Left forelimb (tissue), 1 donor: ENCODE measurements around the gene EBF3.

ENCODE experiments used
- DNase-seq: peaks from one replicate; pipeline ENCODE4 v3.0.0-alpha.2; 2018; ENCODE audit warnings: low spot score

Gene EBF3

GRCh38 chr10:129887986-129888783, 75.9 kb downstream of the EBF3 start:
- no peak for DNase-seq

- DNase-seq = no peak
Observed at GRCh38 chr10:129887381-129887905, 76.6 kb downstream of the EBF3 start.

- no peak for DNase-seq
Observed at GRCh38 chr10:129886263-129886662, 77.8 kb downstream of the EBF3 start.

GRCh38 chr10:129885526-129885925, 78.5 kb downstream of the EBF3 start:
- DNase-seq = no peak

GRCh38 chr10:129884398-129885078, 79.5 kb downstream of the EBF3 start:
- no peak for DNase-seq

DNA sequence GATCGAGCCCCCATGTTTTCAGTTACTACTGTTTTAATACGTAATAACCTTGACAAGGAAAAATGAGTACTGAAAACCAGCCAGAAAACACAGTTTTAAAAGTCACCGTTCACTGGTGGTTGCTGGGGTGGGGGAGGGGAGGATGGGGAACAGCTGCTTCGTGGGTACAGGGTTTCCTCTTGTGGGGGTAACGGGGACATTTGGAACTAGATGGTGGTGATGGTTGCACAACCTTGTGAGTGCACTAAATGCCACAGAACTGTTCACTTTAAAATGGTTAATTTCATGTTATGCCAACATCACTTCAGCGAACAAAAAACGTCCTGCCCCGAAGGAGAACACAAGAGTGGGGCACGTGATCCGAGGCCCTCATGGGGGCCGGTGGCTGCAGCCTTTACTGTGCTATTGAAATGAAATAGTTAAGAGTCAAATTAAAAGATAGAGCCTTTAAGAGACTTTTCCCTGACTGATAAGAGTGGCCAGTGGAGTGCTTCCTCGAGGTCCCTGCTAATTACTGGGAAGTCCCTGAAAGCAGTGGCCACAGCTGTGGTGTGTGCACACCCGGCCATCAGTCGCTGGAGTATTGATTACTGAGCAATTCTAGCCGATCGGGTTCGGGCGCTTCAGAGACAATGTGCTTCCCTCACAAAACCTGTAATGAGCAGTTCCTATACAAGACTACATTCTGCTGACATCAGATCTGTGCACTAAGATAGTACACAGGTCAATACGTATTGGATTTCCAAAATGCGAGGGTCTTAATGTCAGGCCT, 80.3 kb downstream of the EBF3 start:
- no peak for DNase-seq

DNA sequence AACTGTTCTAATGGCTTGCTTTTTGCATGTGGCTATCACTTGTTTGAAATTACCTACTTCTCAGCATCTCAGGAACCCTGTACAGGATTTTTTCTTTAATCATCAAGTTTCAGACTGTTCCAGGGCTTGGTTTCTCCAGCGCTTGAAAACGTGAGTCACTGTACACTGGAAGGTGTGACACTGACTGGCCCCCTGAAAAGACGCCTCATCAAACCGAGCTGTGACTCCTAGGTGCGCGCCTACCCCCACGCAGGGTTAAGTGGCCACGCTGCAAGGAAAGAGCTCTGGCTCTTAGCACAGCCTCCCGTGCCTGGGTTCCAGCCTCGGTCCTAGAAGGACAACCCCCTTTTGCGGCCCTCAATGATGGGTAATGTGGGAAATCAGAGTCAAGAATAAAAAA, 81.0 kb downstream of the EBF3 start:
- DNase-seq = no peak

DNA sequence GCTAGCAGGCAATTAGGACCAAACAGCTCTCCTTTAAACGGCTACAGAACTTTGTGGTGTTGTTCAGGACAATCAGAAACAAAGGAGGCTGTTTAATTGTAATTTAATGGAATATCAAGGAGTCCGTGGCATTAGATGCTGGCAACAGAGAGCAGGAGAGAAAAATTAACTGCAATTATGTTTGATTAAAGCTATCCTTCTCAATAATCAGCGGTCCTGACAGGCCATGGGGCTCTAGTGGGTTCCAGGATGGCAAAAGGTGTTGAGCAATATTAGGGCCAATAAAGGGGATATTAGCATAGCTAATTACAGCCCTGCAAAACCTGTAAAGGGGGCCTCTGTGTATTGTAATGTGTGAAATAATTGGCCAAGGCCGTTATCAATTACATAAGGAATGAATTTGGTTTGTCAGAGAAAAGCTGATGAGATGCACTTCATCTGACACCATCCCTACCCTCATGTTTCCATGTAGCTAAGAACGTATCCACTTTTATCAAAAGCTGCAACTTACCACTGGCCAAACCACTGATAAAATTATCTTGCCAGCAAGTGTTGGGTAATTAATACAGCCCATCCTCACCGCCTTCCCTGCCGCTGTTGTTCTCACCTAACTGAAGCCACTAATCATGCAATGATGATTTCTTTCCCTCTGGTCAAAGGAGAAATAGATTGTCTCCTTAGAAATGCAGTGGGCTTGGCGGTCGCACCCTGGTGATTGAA, 81.6 kb downstream of the EBF3 start:
- DNase-seq = no peak

DNA sequence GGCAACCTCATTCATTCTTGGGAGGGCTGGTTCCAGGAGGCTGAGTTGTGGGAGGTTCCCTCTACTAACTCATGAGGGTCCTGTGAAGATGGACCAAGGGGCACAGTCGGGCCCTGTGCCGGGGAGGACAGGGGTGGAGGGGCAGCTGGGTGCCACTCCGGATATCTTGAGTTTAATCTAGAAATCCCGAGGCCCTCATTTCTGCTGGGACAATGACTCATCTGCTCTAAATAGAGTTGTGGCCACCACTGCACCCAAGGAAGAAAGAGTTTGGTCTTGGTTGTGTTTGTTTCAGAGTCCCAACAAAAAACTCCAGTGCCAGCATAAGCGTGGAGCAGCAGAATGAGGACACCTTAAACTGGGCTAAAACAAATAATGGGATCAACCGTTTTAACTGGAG, 82.4 kb downstream of the EBF3 start:
- DNase-seq = no peak

DNA sequence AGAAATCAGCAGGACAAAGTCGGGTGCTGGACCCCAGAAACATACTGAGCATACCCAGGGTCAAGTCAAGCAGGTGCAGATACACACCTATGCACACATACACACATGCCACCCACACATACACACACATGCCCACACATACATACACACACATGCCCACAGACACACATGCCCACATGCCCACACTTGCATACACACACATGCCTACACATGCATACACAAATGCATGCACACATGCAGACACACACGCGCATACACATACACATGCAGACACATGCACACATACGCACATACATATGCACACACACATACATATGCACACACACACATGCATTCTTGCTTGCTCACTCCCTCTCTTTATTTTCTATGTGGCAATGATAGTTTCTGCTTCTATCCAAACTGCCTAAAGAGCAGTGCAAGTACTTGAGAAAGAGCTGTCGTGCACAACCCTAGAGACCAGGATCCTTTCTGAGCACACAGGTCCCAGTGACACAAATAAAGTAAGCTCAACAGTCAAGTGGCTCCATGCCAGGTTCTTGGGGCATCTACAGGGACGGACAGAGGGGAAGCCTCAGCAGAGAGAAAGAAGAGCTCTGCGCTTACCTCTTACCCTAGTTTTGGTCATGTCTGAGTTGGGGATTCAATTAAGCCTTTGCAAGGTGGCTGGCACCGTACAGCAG, 83.7 kb downstream of the EBF3 start:
- no peak for DNase-seq

DNA sequence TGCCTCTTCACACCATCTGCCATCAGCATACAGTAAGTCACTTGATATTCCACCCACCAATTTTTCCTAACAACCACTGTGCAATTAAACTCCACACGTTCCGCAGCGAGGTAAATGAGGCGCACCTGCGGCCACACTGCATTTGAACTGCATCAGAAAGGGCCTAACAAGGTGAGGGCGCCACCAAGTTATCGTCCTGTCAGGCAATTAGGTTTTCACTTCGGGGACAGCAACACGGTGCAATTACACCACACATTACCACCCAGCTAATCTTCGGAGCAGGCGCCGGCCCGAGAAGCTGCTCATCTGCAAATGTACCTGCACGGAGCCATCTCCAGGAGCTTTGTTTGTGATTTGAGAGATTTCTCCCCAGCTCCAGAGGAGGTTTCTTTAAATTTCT, 84.4 kb downstream of the EBF3 start:
- no peak for DNase-seq

- DNase-seq = no peak
Observed at GRCh38 chr10:129878835-129879234, 85.2 kb downstream of the EBF3 start.

DNA sequence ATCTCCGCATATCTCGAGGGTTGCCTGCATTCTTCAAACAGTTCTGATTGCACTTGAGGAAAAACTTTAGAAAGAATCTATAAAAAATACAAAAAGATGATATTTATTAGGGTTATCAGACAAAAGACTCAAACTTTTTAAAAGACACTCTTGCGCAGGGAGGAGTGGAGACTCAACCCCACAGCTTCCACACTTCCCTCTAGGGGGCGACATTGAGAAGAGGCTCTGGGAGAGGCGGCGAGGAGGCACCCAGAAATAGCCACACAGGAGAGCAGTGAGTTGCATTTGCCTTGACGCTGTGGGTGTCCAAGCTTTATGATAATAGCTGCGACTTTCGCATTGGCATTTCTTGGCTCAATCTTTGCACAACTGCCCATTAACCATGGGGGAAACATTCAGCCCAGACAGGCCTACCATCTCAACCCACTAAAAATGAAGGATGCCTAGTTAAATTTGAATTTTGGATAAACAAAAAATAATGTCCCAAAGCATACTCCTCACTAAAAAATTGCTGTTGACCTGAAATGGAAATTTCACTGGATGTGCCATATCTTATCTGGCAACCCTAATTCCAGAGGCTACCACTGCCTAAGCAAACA, 86.2 kb downstream of the EBF3 start:
- DNase-seq = no peak

GRCh38 chr10:129876838-129877237, 87.2 kb downstream of the EBF3 start:
- no peak for DNase-seq

GRCh38 chr10:129875993-129876726, 87.9 kb downstream of the EBF3 start:
- DNase-seq = no peak

GRCh38 chr10:129873351-129873750, 90.7 kb downstream of the EBF3 start:
- no peak for DNase-seq

GRCh38 chr10:129871966-129872365, 92.1 kb downstream of the EBF3 start:
- DNase-seq = no peak

GRCh38 chr10:129870961-129871621, 93.0 kb downstream of the EBF3 start:
- DNase-seq = peak; percentile 76

DNA sequence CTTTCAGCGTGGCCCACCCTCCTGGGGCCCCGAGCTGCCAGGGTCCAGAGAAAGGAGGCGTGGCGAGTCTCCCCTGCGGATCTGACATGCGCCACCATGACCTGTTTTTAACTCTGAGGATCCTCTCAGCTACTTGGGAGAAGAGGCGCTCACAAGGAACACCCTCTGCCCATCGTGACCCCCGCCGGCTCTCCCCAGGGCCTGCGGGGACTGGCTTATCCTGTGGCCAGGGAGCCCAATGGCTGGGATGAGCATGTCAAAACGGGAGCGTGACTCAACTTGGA, 93.7 kb downstream of the EBF3 start:
- no peak for DNase-seq
